Right ventricle myocardium inferior (tissue), 1 donor: ENCODE measurements around the gene ZNF839. TPM values are rescaled to one million over a fixed set of nuclear protein-coding genes. Genes with fewer than 3 reads are reported as not detected.
"Not testable (repeated sequence)": the region's sequence is repeated elsewhere in the genome, so short reads cannot be mapped to it uniquely, and the experiment has no call there.

Experiments
- ATAC-seq: fragments of 200-7000 bp; cut with Tn5 transposase; one replicate; pipeline ENCODE4 v1.9.1; 2020; ENCODE audit warnings: mild to moderate bottlenecking, moderate library complexity
- DNase-seq: peaks from one replicate; pipeline ENCODE4 v3.0.0; 2021; ENCODE audit errors: missing footprints
- intact Hi-C: fragments of 100-400 bp; cut with DNase I; formaldehyde crosslinking; loops from one replicate; pipeline ENCODE4 v1.11.0; 2022
- total RNA-seq: library from RNA; stranded (reverse); fragmentation: NEBNext Ultra II Directional; extraction: Animal tissue kit (Norgen Biotek cat#: 25700); gene quantifications from one replicate; pipeline ENCODE4 v1.2.1, GENCODE V29; 2021
- donor health status: DM: no; HTN: yes; CAD: no; lungs with severe emphysema.

Gene ZNF839
- total RNA-seq, 1 donor from 2014 or later = 7.6 TPM

DNA sequence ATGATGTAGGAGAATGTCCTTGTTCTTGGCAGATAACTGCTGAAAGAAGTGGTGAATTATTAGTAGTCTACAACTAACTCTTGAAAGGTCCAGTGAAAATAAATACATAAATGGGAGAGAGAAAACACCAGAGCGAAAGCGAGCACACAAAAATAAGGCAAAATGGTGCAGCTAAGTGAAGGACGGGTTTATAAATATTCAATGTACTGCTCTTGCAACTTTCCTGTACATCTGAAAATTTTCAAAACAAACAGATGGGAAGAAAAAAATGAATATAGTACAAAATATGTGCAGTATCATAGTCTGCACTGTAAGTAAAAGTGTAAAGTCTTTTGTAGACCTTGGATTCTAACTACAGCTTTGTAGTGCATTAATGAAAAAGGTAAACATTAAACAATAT lies 15.9 kb upstream of the ZNF839 start:
- DNase-seq = no peak
- no peak for ATAC-seq
- intact Hi-C loops = loop anchor here (5.0 kb wide), 2 partner anchors 36 to 51 kb away; no protein-coding TSS in a partner anchor

DNA sequence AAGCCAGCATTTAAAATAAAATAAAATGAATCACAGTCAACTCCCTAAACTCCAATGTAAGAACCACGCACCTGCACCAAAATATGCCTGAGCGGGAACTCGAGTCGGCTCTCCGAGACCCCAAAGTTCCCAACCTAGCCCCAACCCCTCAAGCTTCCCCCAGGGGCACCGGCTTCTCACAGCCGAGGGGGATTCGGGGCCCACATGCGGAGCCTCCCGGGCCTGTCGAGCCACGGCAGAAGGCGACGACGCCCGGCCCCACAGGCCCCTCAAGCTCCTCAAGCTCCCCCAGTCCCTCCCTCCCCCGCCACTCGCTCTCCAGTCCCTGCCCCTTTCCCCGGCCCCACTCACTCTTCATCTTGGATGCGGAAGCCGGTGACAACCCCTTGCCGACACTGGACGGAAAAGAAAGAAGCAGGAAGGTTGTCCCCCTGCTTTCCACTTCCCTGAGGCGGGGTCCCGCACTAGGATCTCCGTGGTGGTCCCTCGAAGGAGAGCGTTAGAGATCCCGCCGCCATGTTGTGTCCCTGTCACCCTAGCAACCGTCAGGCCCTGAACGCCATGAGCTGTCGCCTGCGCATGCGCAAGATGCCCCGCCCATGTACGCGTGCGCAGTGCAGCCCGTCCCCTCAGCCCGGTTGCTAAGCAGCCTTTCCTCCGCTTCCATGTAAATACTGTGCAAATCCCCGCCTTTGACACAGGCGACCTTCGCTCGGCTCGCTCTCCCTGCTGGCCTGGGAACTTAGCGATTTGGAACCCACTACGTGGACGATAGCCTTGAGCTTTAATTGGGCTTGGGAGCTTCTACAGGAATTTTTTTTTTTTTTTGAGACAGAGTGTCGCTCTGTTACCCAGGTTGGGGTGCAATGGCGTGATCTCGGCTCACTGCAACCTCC lies 14.7 kb upstream of the ZNF839 start, which contains the start of gene MOK:
Gene MOK (minus strand): TSS at position 554 of the 896 bp plus-strand sequence. CDS start 196 bp downstream, at position 358.
- intact Hi-C loops = loop anchor here (5.0 kb wide), 2 partner anchors 38 to 53 kb away; no protein-coding TSS in a partner anchor
- ATAC-seq = peak; percentile 97

DNA sequence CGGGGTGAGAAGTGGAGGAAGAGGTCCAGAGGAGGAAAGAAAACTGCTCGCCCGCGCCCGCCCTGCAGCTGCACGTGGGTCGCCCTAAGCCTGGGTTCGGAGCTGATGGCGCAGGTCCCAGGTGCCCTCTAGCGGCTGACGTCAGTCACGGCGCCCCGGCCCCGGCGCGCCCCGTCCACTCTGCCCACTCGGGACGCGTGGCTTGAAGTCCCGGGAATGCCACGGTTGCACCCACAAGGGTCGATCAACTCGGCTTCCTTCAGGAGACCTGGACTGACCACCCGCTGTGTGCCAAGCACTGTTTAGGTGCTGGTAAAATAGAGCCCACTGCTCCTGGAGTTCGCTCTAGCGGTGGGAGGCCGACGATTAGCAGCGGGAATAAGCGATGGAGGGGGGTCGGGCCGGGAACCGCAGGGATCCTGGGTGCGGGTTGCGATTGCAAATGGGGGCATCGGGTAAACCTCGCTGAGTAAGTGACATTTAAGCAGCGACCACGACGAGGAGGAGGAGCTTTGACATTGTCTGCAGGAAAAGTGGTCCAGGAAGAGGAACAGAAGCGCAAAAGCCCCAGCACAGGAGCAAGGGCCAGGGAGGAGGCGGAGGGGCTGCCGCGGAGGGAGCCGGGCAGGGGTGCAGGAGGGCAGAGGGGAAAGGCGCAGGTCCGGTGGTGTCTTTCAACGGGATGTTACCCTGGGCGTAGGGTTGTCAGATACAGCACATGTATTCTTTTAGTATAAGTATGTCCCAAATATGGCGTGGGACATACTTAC lies 5.1 kb upstream of the ZNF839 start:
- ATAC-seq = peak; percentile 74
- intact Hi-C loops = loop anchor here (1.0 to 10.0 kb wide), 7 partner anchors 79 to 610 kb away; partner anchors contain the start of genes ANKRD9, DYNC1H1 and PPP2R5C
- peak; percentile 95 for DNase-seq

More for the DNA sequence above, 14.7 kb upstream of the ZNF839 start, which contains the start of gene MOK:
- DNase-seq = peak; percentile 96

DNA sequence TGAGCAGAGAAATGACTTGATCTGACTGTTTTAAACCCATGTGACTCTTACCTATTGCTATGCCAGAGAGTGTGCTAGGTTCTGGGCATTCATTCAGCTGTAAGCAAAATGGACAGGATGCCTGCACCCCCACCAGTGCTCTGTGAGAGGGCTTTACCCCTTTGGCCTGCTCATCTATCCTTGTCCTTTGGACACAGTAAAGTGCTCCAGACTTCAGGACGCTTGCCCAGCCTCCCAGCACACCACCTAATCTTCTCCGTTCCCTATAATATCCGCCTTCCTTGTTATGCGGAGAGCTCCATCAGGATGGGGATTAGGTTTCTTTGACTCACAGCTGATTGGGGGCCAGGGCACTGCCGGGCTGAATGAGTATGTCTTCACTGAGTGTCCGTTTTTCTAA lies 4.4 kb upstream of the ZNF839 start:
- intact Hi-C loops = loop anchor here (5.0 to 10.0 kb wide), 6 partner anchors 98 to 610 kb away; partner anchors contain the start of genes ANKRD9, DYNC1H1 and PPP2R5C
- ATAC-seq (no peak), DNase-seq (no peak)

DNA sequence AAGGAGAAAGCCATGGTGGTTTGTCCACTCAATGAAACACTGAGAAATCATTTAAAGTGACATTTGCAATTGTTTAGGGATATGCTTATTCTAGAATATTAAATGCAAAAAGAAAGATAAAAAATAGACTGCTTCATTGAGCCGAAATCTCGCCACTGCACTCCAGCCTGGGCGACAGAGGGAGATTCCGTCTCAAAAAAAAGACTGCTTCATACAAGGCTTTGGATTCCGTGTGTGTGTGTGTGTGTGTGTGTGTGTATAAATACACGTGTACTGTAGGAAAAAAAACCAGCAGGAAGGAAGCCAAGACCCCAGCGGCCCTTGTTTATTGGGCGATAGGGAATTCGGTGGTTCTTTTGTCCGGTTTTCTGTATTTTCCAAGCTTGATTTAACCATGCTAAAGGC lies 3.2 kb upstream of the ZNF839 start:
- intact Hi-C loops = loop anchor here (5.0 to 10.0 kb wide), 6 partner anchors 99 to 612 kb away; partner anchors contain the start of genes ANKRD9, DYNC1H1 and PPP2R5C
- ATAC-seq = no peak
- no peak for DNase-seq

DNA sequence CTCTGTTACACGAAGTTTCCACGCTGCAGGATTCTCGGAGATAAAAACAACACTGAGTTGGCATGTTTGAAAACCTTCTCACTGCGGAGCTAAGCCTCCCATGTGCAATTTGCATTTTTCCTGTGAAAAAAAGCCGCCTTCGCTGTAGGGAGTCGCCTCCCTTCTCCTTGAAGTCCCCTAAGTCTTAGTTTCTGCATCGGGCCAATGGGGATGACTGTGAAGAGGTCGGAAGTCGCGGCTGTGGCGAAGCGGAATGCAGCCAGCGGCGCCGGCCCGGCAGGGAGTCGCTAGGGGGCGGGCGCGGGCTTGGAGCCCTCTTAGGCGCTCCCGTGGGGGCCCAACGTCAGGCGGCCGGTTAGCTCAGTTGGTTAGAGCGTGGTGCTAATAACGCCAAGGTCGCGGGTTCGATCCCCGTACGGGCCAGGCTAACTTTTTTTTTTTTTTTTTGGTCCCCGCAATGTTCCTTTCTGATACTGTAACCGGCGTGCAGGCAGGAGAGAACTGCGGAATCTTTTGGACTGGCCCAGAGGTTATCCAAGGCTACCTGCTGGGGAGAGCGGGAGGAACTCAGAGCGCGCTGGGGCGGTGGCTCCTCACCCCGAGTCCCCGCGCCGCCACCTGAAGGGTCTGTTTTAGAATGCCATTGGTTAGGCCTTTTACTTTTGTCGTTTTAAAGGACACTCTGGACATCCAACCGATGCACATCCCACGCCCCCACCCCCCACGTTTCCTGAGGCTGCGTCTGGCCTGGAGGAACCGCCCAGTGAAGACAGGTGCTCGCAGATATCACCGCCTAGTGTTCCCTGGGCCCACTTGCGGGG lies 2.6 kb upstream of the ZNF839 start:
- intact Hi-C loops = loop anchor here (1.0 to 10.0 kb wide), 7 partner anchors 100 to 612 kb away; partner anchors contain the start of genes ANKRD9, DYNC1H1, HSP90AA1 and PPP2R5C
- peak; percentile 96 for DNase-seq
- peak; percentile 85 for ATAC-seq

DNA sequence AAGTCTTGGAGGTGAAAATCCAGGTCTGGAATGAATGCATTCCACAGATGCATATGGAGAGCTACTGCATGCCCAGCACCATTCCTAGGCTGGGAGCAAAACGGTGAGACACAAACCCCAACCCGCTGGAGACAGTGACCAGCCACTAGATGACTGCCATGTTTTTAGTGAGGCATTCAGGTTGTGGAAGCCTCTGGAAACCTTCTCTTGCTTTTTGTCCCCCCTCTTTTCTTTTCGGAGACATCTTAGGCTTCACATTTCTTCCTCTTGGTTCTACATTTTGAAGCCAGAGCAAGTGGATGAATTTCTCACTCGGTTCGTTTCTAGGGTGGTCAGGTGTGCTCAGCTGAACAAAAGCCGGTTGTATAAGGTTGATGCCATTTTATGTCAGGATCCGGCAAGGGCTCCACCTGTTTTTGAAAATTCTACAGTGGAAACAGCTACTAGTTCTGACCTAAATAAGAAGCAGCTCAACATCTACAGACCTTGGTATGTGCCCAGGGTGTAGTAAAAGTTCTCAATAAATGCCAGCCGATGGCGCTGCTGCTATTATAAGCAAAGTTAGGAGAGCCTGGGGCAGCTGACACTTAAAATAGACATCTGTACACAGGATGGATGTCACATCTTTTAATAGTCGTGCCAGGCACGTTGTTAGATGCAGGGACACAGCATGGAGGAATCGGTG lies 1.8 kb upstream of the ZNF839 start:
- intact Hi-C loops = loop anchor here (1.0 to 10.0 kb wide), 7 partner anchors 100 to 613 kb away; partner anchors contain the start of genes ANKRD9, DYNC1H1, HSP90AA1 and PPP2R5C
- DNase-seq (no peak), ATAC-seq (peak; percentile 49)

DNA sequence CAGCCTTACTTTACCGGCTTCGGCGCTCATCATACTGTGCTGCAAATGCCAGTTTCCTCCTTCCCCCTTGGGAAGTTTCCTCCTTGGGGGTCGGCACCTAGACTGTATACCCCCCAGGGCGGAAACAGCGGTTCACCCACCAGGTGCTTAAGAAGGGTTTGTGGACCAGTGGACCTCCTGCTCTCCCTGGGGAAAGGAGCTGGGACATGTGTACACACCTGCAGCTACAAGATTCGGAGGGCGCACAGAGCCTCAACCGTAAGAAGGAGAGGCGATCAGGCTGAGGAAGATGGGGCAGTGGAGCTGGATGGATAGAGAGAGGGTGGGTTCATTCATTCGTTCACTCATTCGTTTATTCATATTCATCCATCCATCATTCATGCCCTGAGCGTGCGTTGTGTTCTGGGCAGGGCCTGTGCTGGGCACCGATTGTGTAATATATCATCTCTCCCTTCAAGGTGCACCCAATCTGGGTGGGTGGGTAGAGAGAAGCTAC lies 717 bp upstream of the ZNF839 start:
- no peak for DNase-seq
- ATAC-seq = no peak
- intact Hi-C loops = loop anchor here (5.0 to 10.0 kb wide), 6 partner anchors 102 to 614 kb away; partner anchors contain the start of genes ANKRD9, DYNC1H1 and PPP2R5C

DNA sequence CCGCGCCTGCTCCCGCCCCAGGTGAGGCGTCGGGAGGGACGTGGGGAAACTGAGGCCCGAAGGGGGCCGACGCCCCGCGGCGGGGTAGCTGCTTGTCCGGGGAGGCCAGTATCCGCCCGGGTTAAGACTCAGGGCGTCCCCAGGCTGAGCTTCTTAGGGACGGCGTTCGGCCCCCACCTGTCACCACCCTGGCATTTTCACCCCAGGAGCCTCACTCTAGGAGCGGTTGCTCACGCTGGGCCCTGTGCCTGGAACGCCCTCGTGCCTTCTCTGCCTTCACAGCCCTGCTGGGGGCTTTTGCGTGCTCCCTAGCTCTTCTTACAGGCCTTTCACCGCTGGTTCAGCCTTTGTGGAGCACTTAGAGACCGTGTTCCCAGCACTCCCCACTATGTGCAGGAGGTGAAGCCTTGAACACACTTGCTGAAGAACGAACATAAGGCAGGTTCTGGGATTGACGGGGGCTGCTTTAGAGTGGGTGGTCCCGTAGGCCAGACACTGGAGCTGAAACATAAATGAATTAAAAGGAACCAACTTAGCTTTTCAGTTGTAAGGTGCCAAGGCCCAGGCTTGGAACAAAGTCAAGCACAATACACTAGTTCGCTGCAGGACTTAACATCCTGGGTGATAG lies 601 bp downstream of the ZNF839 start:
- DNase-seq (peak; percentile 76), ATAC-seq (no peak)
- intact Hi-C loops = no loop called here

DNA sequence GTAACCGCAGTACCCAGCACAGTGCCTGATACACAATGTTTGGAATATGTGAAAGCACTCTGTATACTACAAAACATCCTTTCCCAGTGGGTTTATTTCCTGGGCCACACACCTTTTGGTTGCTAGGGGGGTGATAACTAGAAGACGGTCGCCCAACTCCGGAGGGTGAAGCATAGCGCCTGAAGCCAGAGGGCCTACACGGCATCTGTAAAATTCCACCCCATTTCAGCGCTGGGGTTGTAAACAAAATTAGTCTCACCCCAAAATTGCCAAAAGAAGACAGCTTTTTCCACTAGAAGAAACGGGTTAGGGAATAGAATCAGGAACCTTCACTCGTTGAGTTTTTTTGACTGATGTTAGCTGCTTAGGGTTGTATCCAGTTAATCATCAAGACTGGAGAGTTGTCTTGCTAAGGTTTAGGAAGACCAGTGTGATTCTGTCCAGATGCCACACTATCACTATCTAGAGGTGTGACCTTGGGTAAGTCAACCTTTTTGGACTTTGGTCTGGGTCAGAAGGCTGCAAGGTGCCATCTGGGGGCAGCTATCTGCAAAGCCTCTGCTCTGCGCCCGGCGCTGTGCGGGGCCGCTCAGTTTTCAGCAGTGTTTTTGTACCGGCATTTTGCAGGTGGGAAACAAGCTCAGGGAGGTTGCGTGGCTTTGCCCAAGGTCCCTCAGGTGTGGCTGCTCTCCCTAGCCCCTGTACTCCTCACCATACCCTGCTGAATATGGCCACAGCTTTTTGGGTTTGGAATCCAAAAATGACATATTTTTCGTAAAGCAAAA lies 1.3 kb downstream of the ZNF839 start:
- DNase-seq (no peak), ATAC-seq (no peak)
- intact Hi-C loops = no loop called here

DNA sequence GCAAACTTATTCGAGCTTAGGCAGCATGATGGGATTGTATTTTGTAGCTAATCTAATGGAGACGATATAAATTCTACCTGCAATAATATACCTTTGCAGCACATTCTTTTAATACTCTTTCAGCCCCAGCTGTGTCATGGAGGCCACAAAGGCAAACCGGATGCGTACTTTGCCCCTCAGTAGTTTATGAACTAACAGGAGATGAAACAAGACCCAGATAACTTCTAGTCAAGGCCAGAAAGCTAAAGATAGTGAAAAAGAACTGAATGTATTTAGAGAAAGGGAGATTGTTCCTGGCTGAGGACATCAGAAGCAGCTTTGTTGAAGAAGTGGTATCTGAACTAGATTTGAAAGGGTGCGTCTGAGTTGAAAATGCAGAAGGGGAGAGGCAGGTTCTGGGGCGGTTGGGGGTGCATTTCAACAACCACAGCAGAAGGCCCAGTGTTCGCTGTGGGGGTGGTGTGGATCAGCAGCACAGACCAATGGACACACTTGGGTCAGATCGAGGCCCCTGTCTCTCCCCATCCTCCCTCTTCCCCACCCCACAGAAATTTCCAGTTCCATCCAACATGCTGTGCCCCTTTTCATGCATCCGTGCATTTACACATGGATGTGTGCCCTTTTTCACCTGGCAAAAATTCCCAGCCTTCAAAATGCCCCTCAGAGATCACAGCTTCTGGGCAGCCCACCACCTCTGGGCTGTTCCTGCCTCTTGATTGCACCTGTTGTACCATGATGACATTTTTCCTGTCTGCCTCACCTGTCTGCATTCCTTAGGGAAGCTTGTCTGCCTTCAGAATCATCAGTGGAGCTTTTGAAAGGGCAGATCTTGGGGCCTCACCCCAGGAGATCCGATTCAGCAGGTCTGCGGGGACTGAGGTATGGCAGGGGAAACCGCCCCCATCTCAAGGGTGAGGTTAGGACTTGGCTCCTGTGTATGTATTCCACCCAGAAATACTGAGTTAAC lies 2.2 kb downstream of the ZNF839 start:
- ATAC-seq = no peak
- intact Hi-C loops = no loop called here
- DNase-seq = no peak

DNA sequence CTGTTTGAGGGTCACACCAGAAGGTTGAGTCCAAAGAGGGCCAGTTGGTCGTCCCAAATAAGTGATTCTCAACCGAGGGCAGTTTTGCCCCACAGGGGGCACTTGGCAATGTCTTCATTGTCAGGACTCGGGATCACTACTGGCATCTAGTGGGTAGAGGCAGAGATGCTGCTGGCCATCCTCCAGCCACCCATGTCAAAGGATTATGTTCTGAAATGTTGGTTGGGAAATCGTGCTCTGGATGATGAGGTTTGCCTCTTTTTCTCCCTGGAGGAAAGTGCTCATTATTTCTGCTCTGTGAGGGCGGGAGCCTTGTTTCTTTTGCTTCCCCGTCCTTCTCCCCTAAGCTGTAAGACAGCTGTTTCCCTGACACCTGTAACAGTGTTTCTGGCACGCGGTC lies 3.6 kb downstream of the ZNF839 start:
- DNase-seq (peak; percentile 74), ATAC-seq (no peak)
- intact Hi-C loops = no loop called here

DNA sequence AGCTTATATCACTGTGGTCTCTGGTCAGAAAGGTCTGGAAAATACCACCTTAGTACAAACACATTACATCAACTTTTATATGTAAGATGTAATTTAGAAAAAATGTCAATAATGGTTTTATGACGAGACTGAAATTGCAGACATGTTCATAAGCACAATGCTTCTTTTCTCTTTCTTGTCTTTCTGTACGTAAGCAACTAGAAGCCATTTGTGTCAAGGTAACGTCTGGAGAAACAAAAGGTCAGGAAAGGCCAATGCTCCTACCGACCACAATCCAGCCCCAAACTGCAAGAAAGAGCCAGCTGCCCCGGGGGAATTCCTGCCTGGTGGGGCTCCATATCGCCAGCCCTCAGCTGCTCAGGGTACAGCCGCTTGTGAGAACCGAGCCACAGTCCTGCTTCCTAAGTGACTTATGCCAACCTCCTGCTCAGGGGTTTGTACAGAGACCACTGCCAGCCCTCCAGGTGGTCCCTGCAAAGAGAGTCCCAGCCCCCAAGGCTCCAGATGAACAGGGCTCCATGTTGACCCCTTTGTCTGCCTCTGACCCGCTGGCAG lies 6.3 kb downstream of the ZNF839 start:
- intact Hi-C loops = no loop called here
- no peak for ATAC-seq
- no peak for DNase-seq

DNA sequence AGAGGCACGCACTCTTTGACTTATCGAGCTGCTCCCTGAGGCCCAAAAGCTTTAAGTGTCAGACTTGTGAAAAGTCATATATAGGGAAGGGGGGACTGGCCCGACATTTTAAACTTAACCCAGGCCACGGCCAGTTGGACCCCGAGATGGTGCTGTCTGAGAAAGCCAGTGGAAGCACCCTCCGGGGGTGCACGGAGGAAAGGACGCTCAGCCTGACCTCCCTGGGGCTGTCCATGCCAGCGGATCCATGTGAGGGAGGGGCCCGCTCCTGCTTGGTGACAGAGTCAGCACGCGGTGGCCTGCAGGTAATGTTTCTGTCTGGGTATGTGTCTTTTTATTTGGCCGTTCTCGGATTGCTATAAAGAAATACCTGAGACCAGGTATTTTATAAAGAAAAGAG lies 7.0 kb downstream of the ZNF839 start:
- intact Hi-C loops = no loop called here
- no peak for DNase-seq

DNA sequence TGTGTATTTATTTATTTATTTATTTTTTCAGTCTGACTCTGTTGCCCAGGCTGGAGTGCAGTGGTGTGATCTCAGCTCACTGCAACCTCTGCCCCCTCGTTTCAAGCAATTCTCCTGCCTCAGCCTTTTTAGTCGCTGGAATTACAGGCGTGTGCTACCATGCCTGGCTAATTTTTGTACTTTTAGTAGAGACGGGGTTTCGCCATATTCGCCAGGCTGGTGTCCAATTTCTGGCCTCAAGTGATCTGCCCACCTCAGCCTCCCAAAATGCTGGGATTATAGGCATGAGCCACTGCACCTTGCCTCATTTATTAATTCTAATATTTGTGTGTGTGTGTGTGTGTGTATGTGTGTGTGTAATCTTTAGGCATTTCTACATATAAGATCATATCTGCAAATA lies 9.8 kb downstream of the ZNF839 start:
- intact Hi-C loops, ATAC-seq, DNase-seq: not testable (repeated sequence)

More for the DNA sequence above, 7.0 kb downstream of the ZNF839 start:
- ATAC-seq = no peak
